H1 (cell line): ENCODE data around the gene KXD1. TPM values are rescaled to one million over a fixed set of nuclear protein-coding genes. Genes with fewer than 3 reads are reported as not detected.

Experiments
- CTCF ChIA-PET: fragments of 300-600 bp; sonication (Branson Sonifier 250); formaldehyde crosslinking; loops from one replicate; lab custom pipeline; 2021; ENCODE audit not compliant: partially characterized antibody; lab: Charles Lee
- POLR2A ChIA-PET: fragments of 300-600 bp; sonication (Branson Sonifier 250); formaldehyde crosslinking; loops from one replicate; lab custom pipeline; 2021; ENCODE audit warnings: inconsistent platforms; ENCODE audit not compliant: partially characterized antibody; lab: Charles Lee
- DNase-seq, 2 experiments: peaks; one replicate each; pipeline versions ENCODE4 v3.0.0 to v3.0.0-alpha.2; 2010 to 2022; ENCODE audit warnings: low spot score in 2 of 2, low read depth in 1 of 2, mixed read lengths in 1 of 2
- FAIRE-seq: peaks from 2 replicates; lab custom pipeline; 2011; peaks lifted over from hg19 to GRCh38; lab: Jason Lieb, UNC
- H2AFZ ChIP-seq: 2 replicates; pipeline ENCODE4 v1.8.1; 2012; ENCODE audit warnings: low read length, inconsistent platforms
- H2AK5ac ChIP-seq: 2 replicates; pipeline ENCODE4 v1.6.1; 2013; ENCODE audit warnings: low read depth, low read length
- H2BK120ac ChIP-seq: replicated peaks from 2 replicates; pipeline ENCODE3; 2013; ENCODE audit warnings: low read depth, low read length, inconsistent platforms
- H2BK12ac ChIP-seq: 2 replicates; pipeline ENCODE4 v1.6.1; 2013; ENCODE audit warnings: low read depth, low read length
- H2BK15ac ChIP-seq: 2 replicates; pipeline ENCODE4 v1.6.1; 2013; ENCODE audit warnings: low read length
- H2BK20ac ChIP-seq: 2 replicates; pipeline ENCODE4 v1.6.1; 2013; ENCODE audit warnings: low read length
- H2BK5ac ChIP-seq: 2 replicates; pipeline ENCODE4 v1.6.1; 2013; ENCODE audit warnings: low read depth, low read length
- H3K14ac ChIP-seq: 2 replicates; pipeline ENCODE4 v1.6.1; 2013; ENCODE audit warnings: inconsistent platforms; ENCODE audit not compliant: insufficient read length
- H3K18ac ChIP-seq: 2 replicates; pipeline ENCODE4 v1.6.1; 2013; ENCODE audit warnings: low read length; ENCODE audit errors: extremely low read depth
- H3K23ac ChIP-seq: 2 replicates; pipeline ENCODE4 v1.6.1; 2013; ENCODE audit warnings: inconsistent platforms; ENCODE audit not compliant: insufficient read length
- H3K23me2 ChIP-seq: 2 replicates; pipeline ENCODE4 v1.6.1; 2013; ENCODE audit warnings: low read depth, low read length
- H3K27ac ChIP-seq: 2 replicates; pipeline ENCODE4 v1.6.1; 2011; ENCODE audit warnings: low read depth, low read length, inconsistent platforms
- H3K27me3 ChIP-seq, 4 experiments: replicated peaks in 1 of 4; 1 replicate in 1 of 4; 2 replicates in 3 of 4; pipeline versions ENCODE4 v1.6.1 to v1.8.1; 2011 to 2013; ENCODE audit warnings: low read length in 3 of 4, mild to moderate bottlenecking in 3 of 4, inconsistent platforms in 2 of 4, mixed read lengths in 2 of 4, moderate library complexity in 1 of 4; ENCODE audit not compliant: control insufficient read depth in 3 of 4, insufficient read depth in 3 of 4; ENCODE audit errors: extremely low read depth in 1 of 4
- H3K36me3 ChIP-seq, 4 experiments: 2 replicates each; pipeline versions ENCODE4 v1.6.1 to v1.8.1; 2011 to 2013; ENCODE audit warnings: mild to moderate bottlenecking in 4 of 4, low read length in 3 of 4, moderate library complexity in 2 of 4, control low read depth in 1 of 4, inconsistent platforms in 1 of 4; ENCODE audit not compliant: insufficient read depth in 4 of 4, control insufficient read depth in 2 of 4
- H3K4ac ChIP-seq: replicated peaks from 2 replicates; pipeline ENCODE3; 2013; ENCODE audit warnings: low read length, low read depth, mixed read lengths, inconsistent platforms; ENCODE audit not compliant: insufficient read length
- H3K4me1 ChIP-seq, 4 experiments: replicated peaks in 1 of 4; 1 replicate in 1 of 4; 2 replicates in 3 of 4; pipeline versions ENCODE4 v1.6.1 to v1.8.1; 2011 to 2013; ENCODE audit warnings: low read length in 3 of 4, inconsistent platforms in 2 of 4, mixed read lengths in 1 of 4; ENCODE audit not compliant: insufficient read depth in 4 of 4, control insufficient read depth in 3 of 4
- H3K4me2 ChIP-seq, 2 experiments: 2 replicates each; pipeline versions ENCODE4 v1.6.1 to v1.8.1; 2011 to 2013; ENCODE audit warnings: low read depth in 2 of 2, low read length in 2 of 2, control low read depth in 1 of 2, inconsistent platforms in 1 of 2, mild to moderate bottlenecking in 1 of 2; ENCODE audit not compliant: insufficient read depth in 1 of 2
- H3K4me3 ChIP-seq, 4 experiments: fragments of 200-600, 300-600 bp in 1 of 4; sonication (generic), shearing (Covaris generic), sonication (Bioruptor Twin) in 1 of 4; 2 replicates each; pipeline versions ENCODE4 v1.5.1 to v1.8.1; 2011 to 2016; ENCODE audit warnings: low read length in 4 of 4, low read depth in 3 of 4, control low read depth in 2 of 4, inconsistent platforms in 2 of 4, mild to moderate bottlenecking in 2 of 4, mixed read lengths in 1 of 4, moderate library complexity in 1 of 4; ENCODE audit not compliant: insufficient read depth in 2 of 4; ENCODE audit errors: extremely low read depth in 1 of 4
- H3K56ac ChIP-seq: replicated peaks from 2 replicates; pipeline ENCODE3; 2013; ENCODE audit warnings: low read depth, mild to moderate bottlenecking, mixed read lengths, low read length, inconsistent platforms; ENCODE audit not compliant: insufficient read length
- H3K79me1 ChIP-seq: 2 replicates; pipeline ENCODE4 v1.6.1; 2013; ENCODE audit warnings: low read depth, low read length, control low read depth
- H3K79me2 ChIP-seq, 2 experiments: 2 replicates each; pipeline versions ENCODE4 v1.6.1 to v1.8.1; 2012 to 2013; ENCODE audit warnings: low read length in 2 of 2, mild to moderate bottlenecking in 2 of 2, inconsistent platforms in 1 of 2; ENCODE audit not compliant: insufficient read depth in 2 of 2, control insufficient read depth in 1 of 2
- H3K9ac ChIP-seq, 4 experiments: replicated peaks in 1 of 4; 1 replicate in 1 of 4; 2 replicates in 3 of 4; pipeline versions ENCODE4 v1.6.1 to v1.8.1; 2011 to 2013; ENCODE audit warnings: low read depth in 3 of 4, low read length in 3 of 4, control low read depth in 2 of 4, mild to moderate bottlenecking in 2 of 4, moderate library complexity in 2 of 4, inconsistent platforms in 1 of 4; ENCODE audit errors: extremely low read depth in 1 of 4
- H3K9me3 ChIP-seq, 2 experiments: 2 replicates each; pipeline versions ENCODE4 v1.6.1 to v1.8.1; 2012 to 2013; ENCODE audit warnings: mild to moderate bottlenecking in 2 of 2, moderate library complexity in 2 of 2, control low read depth in 1 of 2, inconsistent platforms in 1 of 2, low read depth in 1 of 2, low read length in 1 of 2, mixed read lengths in 1 of 2; ENCODE audit not compliant: insufficient read depth in 2 of 2
- H4K20me1 ChIP-seq, 2 experiments: replicated peaks in 1 of 2; 2 replicates each; pipeline versions ENCODE3 to v1.8.1; 2011 to 2013; ENCODE audit warnings: inconsistent platforms in 2 of 2, low read length in 2 of 2, mild to moderate bottlenecking in 1 of 2; ENCODE audit not compliant: insufficient read depth in 2 of 2, control insufficient read depth in 1 of 2
- H4K5ac ChIP-seq: 2 replicates; pipeline ENCODE4 v1.6.1; 2013; ENCODE audit warnings: low read length, low read depth, mixed read lengths, inconsistent platforms; ENCODE audit not compliant: insufficient read length
- H4K8ac ChIP-seq: 2 replicates; pipeline ENCODE4 v1.8.0; 2013; ENCODE audit warnings: mild to moderate bottlenecking, moderate library complexity, low read length, inconsistent platforms; ENCODE audit not compliant: insufficient read depth; ENCODE audit errors: extremely low read depth
- H4K91ac ChIP-seq: replicated peaks from 2 replicates; pipeline ENCODE3; 2013; ENCODE audit warnings: low read length, mixed read lengths, inconsistent platforms; ENCODE audit not compliant: insufficient read length
- E2F6 ChIP-seq: IDR thresholded peaks from 2 replicates; pipeline ENCODE4 v1.6.1; 2012; ENCODE audit warnings: inconsistent platforms
- EZH2 ChIP-seq: fragments of 200-600 bp; sonication (generic); IDR thresholded peaks from 2 replicates; pipeline ENCODE4 v1.7.1; 2012; ENCODE audit warnings: low read depth, mild to moderate bottlenecking, moderate library complexity, low read length, inconsistent platforms; ENCODE audit not compliant: severe bottlenecking
- RNF2 ChIP-seq: fragments of 200-900, 300-1000 bp; sonication (generic); IDR thresholded peaks from 2 replicates; pipeline ENCODE4 v1.7.1; 2016; ENCODE audit warnings: borderline replicate concordance, low read depth, mild to moderate bottlenecking, antibody characterized with exemption, low read length; ENCODE audit not compliant: poor library complexity, severe bottlenecking; ENCODE audit errors: missing control alignments
- RXRA ChIP-seq: IDR thresholded peaks from 2 replicates; pipeline ENCODE4 v1.6.1; 2011; ENCODE audit warnings: low read depth, mild to moderate bottlenecking, low read length, moderate library complexity; ENCODE audit not compliant: insufficient read depth
- SUZ12 ChIP-seq: fragments of 200-600 bp; sonication (generic); IDR thresholded peaks from 2 replicates; pipeline ENCODE4 v1.6.1; 2012; ENCODE audit warnings: mild to moderate bottlenecking, inconsistent platforms, low read length, moderate library complexity, mixed read lengths
- TEAD4 ChIP-seq: IDR thresholded peaks from 2 replicates; pipeline ENCODE4 v1.6.1; 2012; ENCODE audit warnings: low read depth, low read length, inconsistent platforms, mixed read lengths
- WGBS, 2 experiments: shearing (Covaris generic) in 1 of 2; methylation state at CpG; one replicate each; pipeline versions ENCODE4 v1.1.6 to v1.1.7; 2013 to 2015; ENCODE audit warnings: low lambda C conversion rate in 2 of 2, mixed read lengths in 2 of 2, inconsistent platforms in 1 of 2, low coverage in 1 of 2, missing lambda C conversion rate in 1 of 2; ENCODE audit not compliant: insufficient replicate concordance in 2 of 2, insufficient coverage in 1 of 2, insufficient read length in 1 of 2; ENCODE audit errors: extremely low coverage in 1 of 2, missing lambda C conversion rate in 1 of 2; 5-methylcytosine and 5-hydroxymethylcytosine counted together
- polyA plus RNA-seq, 7 experiments: library from polyadenylated mRNA; depleted of rRNA in 3 of 7; stranded (reverse) in 5 of 7; unstranded in 2 of 7; fragments of >200 nt in 5 of 7; fragments of 200-250 nt in 2 of 7; gene quantifications; 1 replicate in 5 of 7; 2 replicates in 1 of 7; 4 replicates in 1 of 7; pipeline versions ENCODE4 v1.2.1 to v1.2.3, GENCODE V29; 2011 to 2013; ENCODE audit warnings: missing spikeins in 2 of 7, mixed read lengths in 2 of 7
- total RNA-seq: library from RNA; stranded (reverse); fragmentation: NEBNext Ultra II Directional; extraction: Animal tissue kit (Norgen Biotek cat#: 25700); gene quantifications from 2 replicates; pipeline ENCODE4 v1.2.1, GENCODE V29; 2021

Gene KXD1
- total and polyA plus RNA-seq, 2 of the 8 experiments (the other 6 are each of a cell fraction or from before 2014, with no cell fraction given): 115 to 267 TPM

- peak overlapping the region; percentile 75; the same call in 1 of the 2 replicates for H4K8ac ChIP-seq
- peak overlapping the region; percentile 100; the same call in 1 of the 2 replicates for H2BK20ac ChIP-seq
- peak overlapping the region; percentile 83 for H3K18ac ChIP-seq
- DNase-seq: no peak
- peak overlapping the region; percentile 43 to 63 for H3K4me2 ChIP-seq
- H4K5ac ChIP-seq: no peak overlapping the region
- H3K9me3 ChIP-seq: no peaks in the 10 kb centered on the region
- H2AFZ ChIP-seq: no peak overlapping the region
- POLR2A ChIA-PET: interaction anchor here (0.6 to 3.3 kb wide), 4 partner anchors 12 to 218 kb away, joined by 3 to 23 read pairs (median 4); no protein-coding TSS in a partner anchor
- H3K9ac ChIP-seq: no peak overlapping the region
- peaks cover 74 to 91% (median 89%) of the 10 kb centered on the region in 4 experiments for H3K27me3 ChIP-seq
- H3K14ac ChIP-seq: no peak overlapping the region
- peak overlapping the region; percentile 65 for H3K4ac ChIP-seq
- H3K56ac ChIP-seq: no peak overlapping the region
- no peaks in the 10 kb centered on the region for H3K79me2 ChIP-seq
- peaks cover 27 to 42% (median 33%) of the 10 kb centered on the region in 4 experiments for H3K4me1 ChIP-seq
- peak overlapping the region; percentile 96; the same call in 1 of the 2 replicates for H2BK12ac ChIP-seq
- CTCF ChIA-PET: interaction anchor here (3.3 kb wide), 1 partner anchor 13 kb away, joined by 31 read pairs; no protein-coding TSS in a partner anchor
- H2BK5ac ChIP-seq: no peak overlapping the region
- peaks cover 0 to 14% (median 0%) of the 10 kb centered on the region in 4 experiments; a peak in 1 of 8 replicates for H3K36me3 ChIP-seq
- peaks cover 0 to 11% of the 10 kb centered on the region in 2 experiments for H4K20me1 ChIP-seq
- H3K23me2 ChIP-seq: peaks cover 10% of the 10 kb centered on the region; the same call in 1 of the 2 replicates
- no peak for TF ChIP-seq E2F6
- TF ChIP-seq SUZ12: peak; percentile 99
- peak; percentile 99 for TF ChIP-seq EZH2
- no peak for TF ChIP-seq RXRA
- TF ChIP-seq RNF2: peak; percentile 76
- TF ChIP-seq TEAD4: peak; percentile 40; the same call in 1 of the 2 replicates
- TF ChIP-seq, all 59 proteins: peak for 4
- no peak overlapping the region for H3K27ac ChIP-seq
- no peaks in the 10 kb centered on the region for H3K79me1 ChIP-seq
- 7% methylated on average over 40 of the region's 65 CpGs; no CpG with 5 or more reads in 1 of the 2 experiments for WGBS, 2 experiments
- no peak overlapping the region for H3K23ac ChIP-seq
- H2BK120ac ChIP-seq: peak overlapping the region; percentile 47
- peak overlapping the region in 2 of 4 experiments; percentile 5 to 53; a peak in 6 of 8 replicates for H3K4me3 ChIP-seq
- no peak for FAIRE-seq
- H2AK5ac ChIP-seq: 0 out of 2 replicates have a peak overlapping the region, but pooled peaks have one; percentile 60
- no peak overlapping the region for H4K91ac ChIP-seq
- peak overlapping the region; percentile 97; the same call in 1 of the 2 replicates for H2BK15ac ChIP-seq
Measured at GRCh38 chr19:18605546-18606280, 48.0 kb downstream of the KXD1 start.
